GM21529 (cell line): ENCODE data around the gene CHD2.

ENCODE experiments used
- ATAC-seq: cut with Tn5 transposase; IDR thresholded peaks from one replicate; pipeline ENCODE4 v1.9.1; 2021; ENCODE audit not compliant: unreplicated experiment

The CHD2 gene

GRCh38 chr15:92884436-92885223 is 15.5 kb upstream of the CHD2 start:
- no peak for ATAC-seq

DNA sequence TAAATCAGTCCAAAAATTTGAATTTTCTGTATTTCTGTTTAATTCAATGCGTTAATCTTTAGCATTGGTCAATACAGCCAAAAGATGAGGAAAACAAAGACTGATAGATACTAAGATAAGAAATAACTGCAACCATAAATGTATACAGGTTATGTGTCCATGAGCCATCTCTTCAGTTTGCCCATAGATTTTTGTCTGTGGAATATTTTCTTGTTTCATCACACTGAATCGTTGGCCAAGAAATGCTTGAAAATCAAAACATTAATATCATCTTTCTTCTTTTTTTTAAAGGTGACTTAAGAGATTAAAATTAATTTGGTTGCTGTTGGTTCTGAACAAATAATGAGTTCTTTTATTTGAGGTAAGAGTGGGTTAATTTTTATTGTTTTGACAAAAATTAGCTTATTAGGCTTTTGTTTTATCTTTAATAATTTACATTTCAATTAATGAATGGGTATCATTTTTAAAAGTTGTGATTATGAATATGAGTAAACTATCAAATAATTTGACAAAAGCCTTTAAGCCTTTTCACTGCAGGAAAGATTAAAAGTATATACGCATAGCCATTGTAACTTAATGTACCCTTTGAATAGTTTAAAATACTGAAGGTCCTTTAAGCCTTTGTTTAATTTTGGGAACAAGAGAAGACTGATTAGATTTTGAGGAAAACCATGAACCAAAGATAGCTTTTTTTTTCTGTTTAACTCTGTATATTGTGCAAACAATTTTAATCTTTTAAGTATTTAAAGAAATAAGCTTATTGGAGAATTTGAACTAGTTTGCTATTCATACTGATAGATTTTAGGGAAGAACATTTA is 14.7 kb upstream of the CHD2 start:
- no peak for ATAC-seq

GRCh38 chr15:92886042-92886537 is 14.0 kb upstream of the CHD2 start:
- ATAC-seq = no peak

- no peak for ATAC-seq
Measured at GRCh38 chr15:92886815-92887214, 13.3 kb upstream of the CHD2 start.

DNA sequence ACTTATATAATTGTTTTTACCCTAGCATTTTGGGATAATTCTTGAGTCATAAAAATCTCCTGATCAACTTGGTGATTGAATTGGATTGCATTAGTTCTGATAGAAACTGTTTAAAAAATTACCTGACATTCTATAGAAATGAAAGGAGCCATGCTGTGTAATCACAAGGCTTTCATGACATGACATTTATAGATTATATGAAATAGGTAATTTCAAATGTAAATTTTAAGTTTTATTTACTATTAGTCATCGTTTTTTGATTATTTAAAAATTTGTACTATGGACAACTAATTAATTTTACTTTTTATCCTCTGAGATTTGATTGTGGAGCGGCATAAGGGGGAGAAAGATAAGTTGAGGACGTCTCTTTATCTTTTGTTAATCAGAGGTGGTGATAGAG is 12.3 kb upstream of the CHD2 start:
- no peak for ATAC-seq

GRCh38 chr15:92889390-92890107 is 10.6 kb upstream of the CHD2 start:
- ATAC-seq = no peak

GRCh38 chr15:92891533-92892200 is 8.5 kb upstream of the CHD2 start:
- ATAC-seq = no peak

GRCh38 chr15:92892201-92892555 is 7.9 kb upstream of the CHD2 start:
- no peak for ATAC-seq

DNA sequence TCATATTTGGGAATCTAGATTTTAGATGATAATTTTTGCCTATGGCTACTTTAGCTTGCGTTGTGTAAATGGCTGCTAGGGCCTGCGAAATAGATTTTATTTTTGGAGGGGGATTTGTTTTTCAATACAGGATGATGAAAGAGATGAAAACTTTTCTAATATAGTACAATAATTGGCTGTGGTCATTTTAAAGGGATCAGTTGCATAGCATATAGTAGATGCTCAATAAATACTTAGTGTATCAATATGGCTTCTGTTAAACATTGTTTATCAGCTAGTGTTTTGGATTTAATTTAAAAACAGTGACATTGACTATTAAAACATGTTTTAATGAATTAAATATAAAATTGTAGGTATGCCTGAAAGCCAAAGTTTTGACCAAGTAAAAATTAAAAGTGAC is 6.9 kb upstream of the CHD2 start:
- ATAC-seq = no peak

DNA sequence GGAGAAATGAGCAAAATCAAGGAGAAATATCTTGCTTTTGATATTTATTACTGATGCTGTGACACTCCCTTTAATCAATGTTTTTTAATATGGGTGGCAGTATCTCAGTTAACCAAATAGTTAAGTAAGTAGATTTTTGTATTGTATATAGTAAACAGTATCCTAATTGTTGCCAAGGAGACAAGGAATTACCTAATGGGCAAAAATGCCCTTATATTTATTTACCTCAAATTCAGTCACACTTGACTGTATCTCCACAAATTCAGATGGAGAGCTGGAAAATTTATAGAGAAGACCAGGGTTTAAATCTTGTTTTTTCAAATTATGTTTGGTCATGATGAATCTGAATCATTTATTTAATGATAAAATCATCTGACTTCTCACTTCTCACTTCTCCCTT is 3.6 kb upstream of the CHD2 start:
- no peak for ATAC-seq

GRCh38 chr15:92897620-92898019 is 2.5 kb upstream of the CHD2 start:
- no peak for ATAC-seq

DNA sequence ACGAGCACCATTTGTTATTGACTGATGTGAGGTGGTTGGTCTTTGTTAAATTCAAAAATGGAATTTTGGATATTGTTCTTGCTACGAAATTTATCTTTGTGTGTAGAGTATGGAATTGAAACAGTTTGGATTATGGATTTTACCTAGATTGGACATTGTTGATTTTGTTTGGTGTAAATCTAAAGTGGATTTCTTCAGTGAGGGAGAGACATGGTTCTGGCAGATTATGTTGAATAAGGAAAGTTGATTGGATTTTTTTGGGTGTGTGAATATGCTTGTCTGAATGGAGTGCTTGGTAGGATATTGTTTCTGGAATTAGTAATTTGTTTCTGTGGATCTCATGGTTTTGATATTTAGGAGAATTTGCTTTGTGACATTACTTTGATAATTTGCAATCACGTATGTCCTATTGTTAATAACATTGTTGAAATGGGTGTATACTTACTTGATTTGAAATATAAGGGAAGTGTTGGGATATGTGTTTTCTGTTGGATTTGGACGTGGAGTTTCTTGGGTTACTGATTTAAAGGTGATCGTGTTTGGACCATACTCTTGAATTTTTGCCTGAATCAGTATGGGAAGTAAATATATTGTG is 1.0 kb upstream of the CHD2 start:
- no peak for ATAC-seq

GRCh38 chr15:92899601-92899947 is 550 bp upstream of the CHD2 start:
- ATAC-seq = no peak

- ATAC-seq = no peak
Measured at GRCh38 chr15:92900731-92901071, 577 bp downstream of the CHD2 start.

DNA sequence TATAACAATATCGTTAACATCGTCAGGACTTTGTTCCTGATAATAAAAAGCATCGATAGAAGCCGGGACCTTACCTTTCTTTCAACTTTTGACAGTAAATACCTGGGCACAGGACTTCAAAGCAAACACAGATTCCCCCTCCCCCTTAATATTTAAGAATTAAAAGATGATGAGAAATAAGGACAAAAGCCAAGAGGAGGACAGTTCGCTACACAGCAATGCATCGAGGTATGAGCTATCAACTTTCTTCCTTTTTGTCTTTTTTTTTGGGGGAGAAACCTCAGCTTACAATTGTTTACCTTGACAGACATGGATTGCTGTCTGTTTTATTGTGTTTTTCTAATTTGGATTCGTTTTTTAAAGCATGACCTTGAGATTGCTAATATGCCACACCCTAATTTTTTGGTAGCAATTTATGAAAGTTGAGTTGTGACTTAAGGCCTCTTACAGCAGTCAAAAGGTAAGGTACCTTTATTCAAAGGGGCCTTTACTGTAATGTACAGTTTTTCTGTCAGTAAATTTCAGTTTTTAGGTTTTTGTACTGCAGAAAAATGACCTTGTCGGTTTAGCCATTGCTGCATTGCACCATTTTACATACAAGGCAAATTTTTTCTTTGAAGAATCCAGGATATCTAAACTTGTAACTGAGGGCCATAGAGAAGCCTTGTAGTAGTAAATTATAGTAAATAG is 1.1 kb downstream of the CHD2 start:
- ATAC-seq = no peak

DNA sequence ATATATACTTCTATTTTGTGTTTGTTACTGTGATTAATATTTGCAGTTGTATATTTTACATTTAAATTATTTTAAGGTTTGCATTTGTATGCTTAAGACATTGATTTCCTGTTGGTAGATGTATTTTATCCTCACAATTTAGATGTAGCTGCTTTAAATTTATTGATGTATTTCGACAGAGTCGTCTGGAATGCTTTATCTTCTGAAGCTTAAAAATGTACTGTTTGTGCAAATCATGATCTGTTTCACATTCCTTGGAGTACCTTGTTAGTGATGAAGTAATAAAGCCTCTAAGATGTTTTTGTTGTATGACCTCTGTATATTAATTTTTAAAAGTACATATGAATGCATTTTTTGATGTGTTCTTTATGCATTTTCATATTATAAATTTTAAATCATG is 1.9 kb downstream of the CHD2 start:
- no peak for ATAC-seq

GRCh38 chr15:92902737-92903593 is 2.8 kb downstream of the CHD2 start:
- no peak for ATAC-seq

DNA sequence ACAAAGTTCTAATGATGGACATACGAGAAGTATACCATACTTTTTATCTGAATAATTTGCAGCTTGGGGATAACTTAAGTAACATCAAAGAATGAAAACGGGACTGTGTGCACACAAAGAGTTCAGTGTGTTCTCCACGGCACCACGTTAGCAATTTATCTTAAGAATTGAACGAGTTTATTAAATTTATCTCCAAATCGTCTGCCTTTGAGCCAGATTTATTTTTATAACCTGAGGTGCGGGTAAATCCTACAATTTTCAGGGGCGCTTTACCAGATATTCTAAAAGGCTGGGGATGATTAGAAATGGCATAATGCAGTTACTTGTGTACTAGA is 3.5 kb downstream of the CHD2 start:
- no peak for ATAC-seq

DNA sequence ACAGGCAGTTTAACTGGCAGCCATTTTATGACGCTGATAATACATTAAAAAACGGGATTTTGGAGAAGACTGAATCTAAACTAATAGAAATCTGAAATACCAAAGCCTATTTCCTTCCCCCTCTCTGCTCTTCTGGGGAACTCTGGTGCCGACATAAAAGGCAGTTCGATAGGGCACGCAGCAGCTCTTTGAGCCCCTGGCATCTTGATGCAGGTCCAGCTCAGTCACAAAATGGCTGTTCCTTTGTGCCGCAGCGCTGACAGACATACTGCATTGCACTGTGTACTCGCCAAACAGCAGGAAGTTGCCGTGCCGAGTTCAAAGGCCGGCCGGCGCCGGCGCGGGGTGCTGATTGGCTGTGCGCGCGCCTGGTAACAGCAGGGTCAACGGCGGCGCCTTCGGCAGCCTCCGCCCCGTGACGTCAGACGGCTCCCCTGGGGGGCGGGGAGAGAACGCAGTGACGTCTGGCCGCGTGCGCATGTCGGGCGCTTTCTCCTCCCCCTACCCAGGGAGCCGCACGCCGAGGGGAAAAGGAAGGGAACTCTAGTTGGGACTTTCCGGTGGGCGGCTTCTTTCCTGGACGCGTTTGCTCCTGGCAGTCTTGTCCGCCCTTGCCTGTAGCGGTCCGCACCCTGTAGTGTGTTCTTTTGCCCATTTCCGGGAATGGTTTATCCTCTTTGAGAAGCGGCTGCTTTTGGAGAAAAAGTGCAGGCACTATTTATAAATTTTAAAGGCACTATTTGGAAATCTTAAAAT is 4.0 kb downstream of the CHD2 start:
- peak; percentile 78 for ATAC-seq
